Measurements from ENCODE around the gene FAM200B.

DNA sequence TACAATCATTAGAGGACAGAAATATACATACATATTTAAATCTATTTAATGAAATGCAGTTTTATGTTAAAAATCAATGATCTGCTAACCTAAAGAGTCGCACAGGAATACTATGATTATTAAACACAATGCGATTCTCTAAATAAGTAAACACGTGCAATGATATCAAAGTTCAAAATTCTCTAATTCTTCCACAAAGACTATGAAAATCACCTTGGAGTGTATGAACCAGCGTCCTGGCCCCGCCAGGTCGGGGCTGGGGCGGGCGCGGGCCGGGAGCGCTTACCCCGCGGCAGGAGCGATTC lies 608 bp upstream of the FAM200B start:
- TF ChIP-seq CTCF (conservative IDR thresholded peaks at IDR 0.05; ENCODE audit: low read depth in 2 of 2) (no peak), REST (IDR thresholded peaks at IDR 0.05; ENCODE audit: unreplicated experiment) (no peak), EZH2 (IDR thresholded peaks at IDR 0.05; ENCODE audit: low read depth, unreplicated experiment) (no peak), NANOG (IDR thresholded peaks at IDR 0.05; ENCODE audit: borderline replicate concordance) (no peak), EZH2phosphoT487 (IDR thresholded peaks at IDR 0.05; ENCODE audit: unreplicated experiment) (no peak), JUNB (IDR thresholded peaks at IDR 0.05; ENCODE audit: unreplicated experiment) (no peak), POLR2AphosphoS5 (IDR thresholded peaks at IDR 0.05; ENCODE audit: low read depth) (no peak), CREB1 (CRISPR knock-in tag; IDR thresholded peaks at IDR 0.05; ENCODE audit: low read depth) (no peak), ZNF114 (CRISPR knock-in tag; IDR thresholded peaks at IDR 0.05) (no peak)
- TF ChIP-seq, protein P1, sequence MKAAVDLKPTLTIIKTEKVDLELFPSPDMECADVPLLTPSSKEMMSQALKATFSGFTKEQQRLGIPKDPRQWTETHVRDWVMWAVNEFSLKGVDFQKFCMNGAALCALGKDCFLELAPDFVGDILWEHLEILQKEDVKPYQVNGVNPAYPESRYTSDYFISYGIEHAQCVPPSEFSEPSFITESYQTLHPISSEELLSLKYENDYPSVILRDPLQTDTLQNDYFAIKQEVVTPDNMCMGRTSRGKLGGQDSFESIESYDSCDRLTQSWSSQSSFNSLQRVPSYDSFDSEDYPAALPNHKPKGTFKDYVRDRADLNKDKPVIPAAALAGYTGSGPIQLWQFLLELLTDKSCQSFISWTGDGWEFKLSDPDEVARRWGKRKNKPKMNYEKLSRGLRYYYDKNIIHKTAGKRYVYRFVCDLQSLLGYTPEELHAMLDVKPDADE (IDR thresholded peaks at IDR 0.05): no peak

All from GM23338 (cell line).